Fibroblast of pulmonary artery (primary cell): ENCODE results near the gene DSN1.

Source experiments
- DNase-seq: peaks from one replicate; pipeline ENCODE4 v3.0.0-alpha.2; 2010; ENCODE audit warnings: low read depth
- H3K4me3 ChIP-seq: replicated peaks from 2 replicates; pipeline ENCODE4 v1.5.1; 2011; ENCODE audit warnings: low read depth, mild to moderate bottlenecking, control low read depth, low read length, moderate library complexity
- CTCF ChIP-seq: IDR thresholded peaks from 2 replicates; pipeline ENCODE4 v1.5.1; 2011; ENCODE audit warnings: mild to moderate bottlenecking, control low read depth, low read length, inconsistent platforms; ENCODE audit errors: missing control alignments

Gene DSN1

DNA sequence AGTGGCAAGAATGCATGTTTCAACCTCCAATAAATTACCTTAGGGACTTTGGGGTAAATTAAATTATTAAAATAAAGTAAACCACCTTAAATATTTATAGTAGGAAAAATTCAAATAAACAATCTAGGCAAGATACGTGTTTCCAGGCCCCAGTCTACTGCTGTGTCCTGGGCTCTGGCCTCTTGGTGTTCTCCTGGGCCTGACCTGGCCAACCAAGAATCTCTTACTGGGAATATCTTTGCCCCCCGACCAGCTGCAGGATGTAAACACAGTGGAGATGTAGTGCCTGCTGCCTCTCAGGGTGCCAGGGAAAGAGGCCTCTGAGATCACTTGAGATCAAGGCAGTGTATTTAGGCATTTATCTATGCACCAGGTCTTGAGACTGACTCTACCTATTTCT is 11.7 kb upstream of the DSN1 start:
- no peak overlapping the region for H3K4me3 ChIP-seq
- DNase-seq, result no peak
- TF ChIP-seq CTCF, result no peak

GRCh38 chr20:36784900-36785299 is 11.3 kb upstream of the DSN1 start:
- no peak for DNase-seq
- no peak for TF ChIP-seq CTCF
- H3K4me3 ChIP-seq, result no peak overlapping the region

DNA sequence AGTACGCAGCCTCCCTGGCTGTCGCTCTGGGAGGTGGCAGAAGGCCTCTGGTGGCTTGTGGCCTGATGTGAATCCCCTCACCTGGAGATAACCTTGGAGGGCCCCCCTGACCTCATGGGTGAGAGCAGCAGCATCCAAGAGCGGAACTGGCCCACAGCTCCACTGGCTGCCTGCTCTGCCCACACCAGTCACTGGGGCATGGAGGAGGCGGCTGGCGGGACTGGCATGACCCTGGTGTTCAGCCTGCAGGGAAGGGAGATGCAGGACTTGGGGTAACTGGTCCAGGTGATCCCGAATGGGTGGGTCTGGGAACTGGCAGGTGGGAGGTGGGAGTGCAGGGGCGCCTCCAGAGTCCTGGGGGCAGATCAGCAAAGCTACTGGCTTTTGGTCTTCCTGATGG is 10.6 kb upstream of the DSN1 start:
- H3K4me3 ChIP-seq, result no peak overlapping the region
- no peak for DNase-seq
- no peak for TF ChIP-seq CTCF

DNA sequence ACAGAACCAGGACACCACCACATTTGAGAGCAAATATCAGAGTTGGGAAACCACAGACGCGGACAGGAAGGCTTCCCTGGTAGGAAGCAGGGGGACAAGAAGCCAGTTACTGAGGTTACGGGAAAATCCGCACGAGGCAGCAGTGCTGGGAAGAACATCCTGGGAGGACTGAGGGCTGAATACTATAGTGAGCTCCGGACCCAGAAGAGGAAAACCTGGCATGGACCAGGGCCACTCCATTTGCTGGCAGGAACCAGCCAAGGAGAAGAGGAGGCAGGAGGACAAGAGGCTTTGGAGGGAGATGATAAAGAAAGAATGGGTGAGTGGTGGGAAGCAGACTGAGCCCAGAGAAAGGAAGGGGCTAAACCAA is 6.1 kb upstream of the DSN1 start:
- TF ChIP-seq CTCF, result no peak
- DNase-seq, result no peak
- H3K4me3 ChIP-seq, result no peak overlapping the region

GRCh38 chr20:36778831-36779655 is 5.5 kb upstream of the DSN1 start:
- H3K4me3 ChIP-seq, result no peak overlapping the region
- no peak for TF ChIP-seq CTCF
- DNase-seq, result no peak

- H3K4me3 ChIP-seq, result no peak overlapping the region
- TF ChIP-seq CTCF, result no peak
- DNase-seq, result no peak
Measured at GRCh38 chr20:36777576-36777975, 4.0 kb upstream of the DSN1 start.

DNA sequence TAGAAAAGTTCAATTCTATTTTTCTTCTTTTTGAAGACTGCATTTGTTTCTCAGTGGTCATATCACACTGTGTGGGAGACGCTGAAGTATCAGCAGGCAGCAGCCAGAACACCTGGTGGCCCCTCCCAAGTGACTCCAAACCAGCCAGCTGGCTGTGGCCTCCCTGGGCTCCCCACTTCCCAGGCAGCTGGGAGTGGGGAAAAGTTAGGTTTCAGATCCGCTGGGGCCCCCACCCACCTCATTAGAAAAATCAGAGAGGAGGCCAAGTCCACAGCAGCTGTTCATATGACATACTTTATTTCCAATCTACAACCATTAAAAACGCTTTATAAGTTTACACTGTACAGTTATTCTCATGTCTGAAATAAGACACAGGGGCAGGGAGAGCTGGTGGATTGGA is 3.6 kb upstream of the DSN1 start:
- no peak for TF ChIP-seq CTCF
- H3K4me3 ChIP-seq, result no peak overlapping the region
- no peak for DNase-seq
